Measurements from ENCODE around the gene VEPH1.

The VEPH1 gene

GRCh38 chr3:157502916-157503595 lies at the start of gene VEPH1:
VEPH1 (minus strand) TSS chr3:157503416; CDS start chr3:157495349, 8,067 bp downstream.
- no peak for DNase-seq

GRCh38 chr3:157551961-157552360 lies 48.7 kb upstream of the VEPH1 start:
- DNase-seq, result no peak

GRCh38 chr3:157549498-157549897 lies 46.3 kb upstream of the VEPH1 start:
- no peak for DNase-seq

GRCh38 chr3:157544501-157545130 lies 41.4 kb upstream of the VEPH1 start:
- no peak for DNase-seq

GRCh38 chr3:157543501-157544035 lies 40.4 kb upstream of the VEPH1 start:
- no peak for DNase-seq

GRCh38 chr3:157542711-157543500 lies 39.7 kb upstream of the VEPH1 start:
- peak in 26 of 56 donors; percentile 4 to 71 (median 32) for DNase-seq

GRCh38 chr3:157541506-157542236 lies 38.5 kb upstream of the VEPH1 start:
- DNase-seq, result no peak

GRCh38 chr3:157540656-157541055 lies 37.4 kb upstream of the VEPH1 start:
- no peak for DNase-seq

GRCh38 chr3:157535667-157536066 lies 32.5 kb upstream of the VEPH1 start:
- no peak for DNase-seq

GRCh38 chr3:157534725-157535161 lies 31.5 kb upstream of the VEPH1 start:
- no peak for DNase-seq

- DNase-seq, result no peak
Measured at GRCh38 chr3:157533298-157534070, 30.3 kb upstream of the VEPH1 start.

GRCh38 chr3:157532529-157533297 lies 29.5 kb upstream of the VEPH1 start:
- peak in 5 of 56 donors; percentile 1 to 27 (median 11) for DNase-seq

GRCh38 chr3:157531771-157532170 lies 28.6 kb upstream of the VEPH1 start:
- DNase-seq, result no peak

- no peak for DNase-seq
Measured at GRCh38 chr3:157531301-157531660, 28.1 kb upstream of the VEPH1 start.

- DNase-seq, result no peak
Measured at GRCh38 chr3:157530637-157531300, 27.6 kb upstream of the VEPH1 start.

- DNase-seq, result no peak
Measured at GRCh38 chr3:157529751-157530150, 26.5 kb upstream of the VEPH1 start.

GRCh38 chr3:157529085-157529484 lies 25.9 kb upstream of the VEPH1 start:
- no peak for DNase-seq

- DNase-seq, result peak in 1 of 56 donors; percentile 5
Measured at GRCh38 chr3:157527131-157527881, 24.1 kb upstream of the VEPH1 start.
